ENCODE results near the gene DCXR.

- TF ChIP-seq CTCF (IDR thresholded peaks at IDR 0.05 in 4 of 5, conservative IDR thresholded peaks at IDR 0.05 in 1 of 5) (no peak), POLR2A (IDR thresholded peaks at IDR 0.05) (no peak)
Observed at GRCh38 chr17:81986606-81987005, 50.9 kb downstream of the DCXR start.

All from gastrocnemius medialis (tissue), 4 donors.